Activated CD8-positive, alpha-beta T cell treated with anti-CD3 and anti-CD28 coated beads for 36 hours (primary cell): ENCODE data around the gene LRRC56. TPM values are rescaled to one million over a fixed set of nuclear protein-coding genes. Genes with fewer than 3 reads are reported as not detected.

Experiments
- ATAC-seq: fragments of 200-7000 bp; cut with Tn5 transposase; one replicate; pipeline ENCODE4 v1.10.0; 2021; ENCODE audit warnings: mild to moderate bottlenecking, moderate library complexity
- CTCF ChIA-PET: fragments of 350-600 bp; sonication (Branson Sonifier 250); formaldehyde crosslinking; loops from one replicate; lab custom pipeline; 2021; ENCODE audit warnings: antibody characterized with exemption; lab: Charles Lee
- POLR2A ChIA-PET: fragments of 350-600 bp; sonication (Branson Sonifier 250); formaldehyde crosslinking; loops from one replicate; lab custom pipeline; 2021; ENCODE audit warnings: antibody characterized with exemption; lab: Charles Lee
- DNase-seq: peaks from one replicate; pipeline ENCODE4 v3.0.0-alpha.2; 2020
- H3K27ac Mint-ChIP-seq: one replicate; pipeline ENCODE4 v1.8.0; 2021; ENCODE audit warnings: mild to moderate bottlenecking, mixed read lengths
- H3K27me3 Mint-ChIP-seq: one replicate; pipeline ENCODE4 v1.8.0; 2021; ENCODE audit warnings: mixed read lengths
- H3K36me3 Mint-ChIP-seq: one replicate; pipeline ENCODE4 v1.8.0; 2021; ENCODE audit warnings: low read depth, mixed read lengths
- H3K4me1 Mint-ChIP-seq: one replicate; pipeline ENCODE4 v1.8.0; 2021; ENCODE audit warnings: low read depth, mixed read lengths
- H3K4me3 Mint-ChIP-seq: one replicate; pipeline ENCODE4 v1.8.0; 2021; ENCODE audit warnings: mild to moderate bottlenecking, moderate library complexity, mixed read lengths
- H3K9me3 Mint-ChIP-seq: one replicate; pipeline ENCODE4 v1.8.0; 2021; ENCODE audit warnings: mixed read lengths
- intact Hi-C: fragments of 100-400 bp; cut with micrococcal nuclease; formaldehyde crosslinking; loops from one replicate; pipeline ENCODE4 v1.10.0; 2022
- total RNA-seq, 2 experiments: library from RNA; stranded (reverse); gene quantifications; one replicate each; pipeline ENCODE4 v1.2.3, GENCODE V29; 2021
- TF ChIP-seq, protein P1 (sequence below): fragments of 200-600 bp; IDR thresholded peaks from one replicate; pipeline ENCODE4 v1.8.0; 2022; ENCODE audit warnings: antibody characterized with exemption, mild to moderate bottlenecking

LRRC56 gene
- total RNA-seq, 2 experiments from 2014 or later, result 0.67 to 0.99 TPM

DNA sequence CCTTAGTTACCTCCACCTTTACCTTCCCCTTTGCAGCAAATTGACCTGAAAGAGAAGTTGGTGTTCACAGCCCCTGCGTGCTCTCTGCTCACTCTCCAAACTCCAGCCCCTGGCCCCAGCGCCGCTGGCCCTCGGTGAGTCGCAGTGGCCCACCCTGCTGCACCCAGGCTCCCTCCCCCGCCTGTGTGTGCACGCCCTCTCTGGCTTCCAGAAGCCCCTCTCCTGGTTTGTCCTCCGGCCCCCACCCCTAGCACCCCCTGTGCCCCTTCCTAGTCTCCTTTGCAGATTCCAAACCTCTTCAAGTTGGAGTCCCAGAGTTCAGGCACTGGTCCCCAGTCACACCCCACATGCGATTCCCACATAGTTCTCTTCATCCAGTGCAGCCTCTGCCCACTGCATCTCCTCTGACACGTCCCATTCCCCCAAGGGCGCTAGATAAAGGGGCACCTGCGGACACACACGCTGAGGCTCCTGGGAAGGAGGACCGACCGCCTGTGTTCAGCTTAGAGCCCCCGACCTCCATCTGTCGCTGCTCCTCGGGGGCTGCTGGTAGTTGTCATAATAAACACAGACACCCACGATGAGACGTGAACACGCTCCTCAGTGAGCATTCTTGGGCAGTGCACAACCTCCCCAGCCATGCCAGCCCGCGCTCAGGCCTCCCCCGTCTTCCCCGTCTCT lies 37.4 kb downstream of the LRRC56 start:
- Mint-ChIP-seq H3K9me3 (no peaks in the 10 kb centered on the region), H3K4me3 (peak overlapping the region; percentile 87), H3K27me3 (peaks cover 11% of the 10 kb centered on the region), H3K27ac (peak overlapping the region; percentile 3), H3K4me1 (peaks cover 36% of the 10 kb centered on the region), H3K36me3 (peaks cover 19% of the 10 kb centered on the region)
- intact Hi-C loops, result no loop called here
- no peak for DNase-seq
- ATAC-seq, result no peak
- TF ChIP-seq, protein P1, sequence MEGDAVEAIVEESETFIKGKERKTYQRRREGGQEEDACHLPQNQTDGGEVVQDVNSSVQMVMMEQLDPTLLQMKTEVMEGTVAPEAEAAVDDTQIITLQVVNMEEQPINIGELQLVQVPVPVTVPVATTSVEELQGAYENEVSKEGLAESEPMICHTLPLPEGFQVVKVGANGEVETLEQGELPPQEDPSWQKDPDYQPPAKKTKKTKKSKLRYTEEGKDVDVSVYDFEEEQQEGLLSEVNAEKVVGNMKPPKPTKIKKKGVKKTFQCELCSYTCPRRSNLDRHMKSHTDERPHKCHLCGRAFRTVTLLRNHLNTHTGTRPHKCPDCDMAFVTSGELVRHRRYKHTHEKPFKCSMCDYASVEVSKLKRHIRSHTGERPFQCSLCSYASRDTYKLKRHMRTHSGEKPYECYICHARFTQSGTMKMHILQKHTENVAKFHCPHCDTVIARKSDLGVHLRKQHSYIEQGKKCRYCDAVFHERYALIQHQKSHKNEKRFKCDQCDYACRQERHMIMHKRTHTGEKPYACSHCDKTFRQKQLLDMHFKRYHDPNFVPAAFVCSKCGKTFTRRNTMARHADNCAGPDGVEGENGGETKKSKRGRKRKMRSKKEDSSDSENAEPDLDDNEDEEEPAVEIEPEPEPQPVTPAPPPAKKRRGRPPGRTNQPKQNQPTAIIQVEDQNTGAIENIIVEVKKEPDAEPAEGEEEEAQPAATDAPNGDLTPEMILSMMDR, result no peak
- CTCF ChIA-PET, result no interaction called here
- POLR2A ChIA-PET, result interaction anchor here (1.1 to 2.1 kb wide), 7 partner anchors 11 to 39 kb away, joined by 3 to 8 read pairs (median 5); no protein-coding TSS in a partner anchor

DNA sequence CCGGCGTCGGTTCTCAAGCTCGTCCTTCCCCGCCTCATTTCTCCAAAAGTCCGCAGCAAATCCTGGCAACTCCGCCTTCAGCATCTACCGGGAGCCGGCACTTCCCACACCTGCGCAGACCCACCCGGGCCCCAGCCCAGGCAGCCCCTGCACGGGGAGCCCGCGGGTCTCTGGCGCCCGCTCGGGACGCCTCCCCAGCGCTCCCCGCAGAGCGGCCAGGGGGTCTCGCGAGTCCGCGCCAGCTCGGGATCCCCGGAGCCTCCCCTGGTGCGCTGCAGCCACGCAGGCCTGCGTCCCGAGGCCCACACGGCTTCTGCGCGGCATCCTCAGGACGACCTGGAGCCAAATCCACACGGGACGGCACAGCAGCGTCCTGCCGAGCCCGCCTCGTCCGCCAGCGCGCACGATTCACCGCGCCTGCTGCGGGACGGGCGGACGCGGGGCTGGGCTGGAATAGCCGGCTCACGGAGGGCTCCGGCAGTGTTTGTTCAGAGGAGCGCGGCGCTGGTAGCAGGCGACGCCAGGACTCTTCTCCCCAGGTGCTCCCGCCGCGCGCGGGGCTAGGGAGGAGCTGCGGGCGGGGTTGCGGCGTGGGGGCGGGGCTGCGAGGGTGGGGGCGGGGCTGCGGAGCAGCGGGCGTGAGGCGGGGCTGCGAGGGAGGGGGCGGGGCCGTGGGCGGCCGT lies 38.1 kb downstream of the LRRC56 start:
- CTCF ChIA-PET, result interaction anchor here (1.0 kb wide), 1 partner anchor 151 kb away, joined by 3 read pairs; no protein-coding TSS in a partner anchor
- DNase-seq, result no peak
- H3K4me3 Mint-ChIP-seq, result peak overlapping the region; percentile 87
- POLR2A ChIA-PET, result interaction anchor here (0.6 to 2.1 kb wide), 16 partner anchors 9 to 258 kb away, joined by 3 to 8 read pairs (median 4); partner anchors contain the start of genes IRF7 and TMEM80
- TF ChIP-seq, protein P1, result no peak
- intact Hi-C loops, result no loop called here
- no peaks in the 10 kb centered on the region for H3K9me3 Mint-ChIP-seq
- H3K27ac Mint-ChIP-seq, result peak overlapping the region; percentile 3
- peaks cover 11% of the 10 kb centered on the region for H3K27me3 Mint-ChIP-seq
- H3K4me1 Mint-ChIP-seq, result peaks cover 40% of the 10 kb centered on the region
- peaks cover 19% of the 10 kb centered on the region for H3K36me3 Mint-ChIP-seq
- peak; percentile 1 for ATAC-seq

DNA sequence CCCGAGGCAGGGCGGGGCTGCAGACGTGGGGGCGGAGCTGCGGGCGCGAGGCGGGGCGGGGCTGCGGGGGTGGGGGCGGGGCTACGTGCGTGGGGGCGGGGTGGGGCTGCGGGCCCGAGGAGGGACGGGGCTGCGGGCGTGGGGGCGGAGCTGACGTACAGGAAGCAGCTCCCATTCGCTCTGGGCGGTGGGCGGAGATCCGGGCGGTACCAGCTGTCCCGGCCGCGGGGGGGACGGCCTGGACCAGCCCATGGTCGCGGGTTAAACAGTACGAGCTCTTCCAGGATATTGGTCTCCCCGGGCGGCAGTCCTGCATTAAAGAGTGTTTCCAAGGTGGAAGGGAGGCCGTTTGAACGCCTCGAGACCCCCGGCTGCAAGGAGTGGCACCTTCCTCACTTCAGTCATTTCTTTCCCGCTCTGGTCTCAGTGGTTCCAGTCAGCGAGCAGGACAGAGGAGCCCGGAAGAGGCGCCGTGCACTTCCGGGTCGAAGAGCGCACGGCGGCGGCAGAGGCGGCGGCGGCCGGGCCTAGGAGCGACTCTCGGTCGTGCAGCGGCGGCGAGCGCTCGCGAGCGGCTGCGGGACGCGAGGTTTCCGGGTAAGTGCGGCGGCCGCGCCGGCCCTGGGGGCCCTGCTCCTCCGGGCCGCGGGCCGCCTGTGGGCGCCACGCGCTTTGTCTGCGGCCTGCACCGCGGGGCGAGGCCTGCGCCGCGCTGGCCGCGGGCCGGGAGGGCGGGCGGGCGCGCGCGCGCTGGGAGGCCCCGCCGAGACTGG lies 38.9 kb downstream of the LRRC56 start, which contains the start of gene PHRF1:
Gene PHRF1, plus strand, starts transcription at position 475 of the 773 bp plus-strand sequence. CDS start 5,043 bp downstream, outside the sequence.
- no peaks in the 10 kb centered on the region for H3K9me3 Mint-ChIP-seq
- ATAC-seq (peak; percentile 90), DNase-seq (peak; percentile 97)
- ChIA-PET POLR2A (interaction anchor here (0.6 to 2.1 kb wide), 19 partner anchors 9 to 309 kb away, joined by 3 to 8 read pairs (median 4); partner anchors contain the start of genes IRF7, TALDO1 and TMEM80), CTCF (interaction anchor here (1.0 kb wide), 1 partner anchor 150 kb away, joined by 3 read pairs; no protein-coding TSS in a partner anchor)
- intact Hi-C loops, result no loop called here
- peaks cover 11% of the 10 kb centered on the region for H3K27me3 Mint-ChIP-seq
- peak within 1 kb of the TSS; percentile 87 for H3K4me3 Mint-ChIP-seq
- peaks cover 21% of the 10 kb centered on the region for H3K36me3 Mint-ChIP-seq
- peaks cover 42% of the 10 kb centered on the region for H3K4me1 Mint-ChIP-seq
- peak within 1 kb of the TSS; percentile 99 for H3K27ac Mint-ChIP-seq
- TF ChIP-seq, protein P1, result no peak

DNA sequence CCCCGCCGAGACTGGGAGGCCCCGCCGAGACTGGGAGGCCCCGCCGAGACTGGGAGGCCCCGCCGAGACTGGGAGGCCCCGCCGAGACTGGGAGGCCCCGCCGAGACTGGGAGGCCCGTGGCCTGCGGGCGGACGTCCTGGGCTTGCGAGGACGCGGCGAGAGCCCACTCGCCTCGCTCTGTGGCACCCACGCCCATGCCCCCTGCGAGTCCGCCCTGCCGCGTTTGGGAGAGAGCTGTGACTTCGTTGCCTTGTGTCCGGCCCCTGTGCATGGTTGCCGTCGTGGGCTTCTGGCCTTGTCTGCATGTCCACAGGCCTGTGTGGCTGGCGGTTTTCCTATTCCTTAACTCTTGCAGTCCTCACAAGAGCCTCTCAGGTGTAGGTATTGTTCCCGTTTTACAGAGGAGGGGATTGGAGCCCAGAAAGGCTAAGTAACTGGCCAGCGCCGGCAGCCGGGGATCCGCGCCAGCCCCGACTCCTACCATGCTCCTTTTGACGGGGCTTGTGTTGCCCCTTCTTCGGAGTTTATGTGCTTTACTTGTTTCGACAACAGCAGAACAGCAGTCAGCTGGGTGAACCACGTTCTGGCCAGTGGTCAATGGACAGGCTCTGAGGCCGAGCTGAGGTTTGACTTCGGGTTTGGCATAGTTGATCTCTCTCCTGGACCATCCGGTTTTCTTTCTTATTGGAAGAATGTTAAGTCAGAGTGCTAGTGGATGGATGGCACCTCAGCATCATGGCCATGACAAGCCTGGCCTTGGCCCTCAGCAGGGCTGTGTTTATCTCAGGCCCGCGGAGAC lies 39.7 kb downstream of the LRRC56 start:
- POLR2A ChIA-PET, result interaction anchor here (1.0 to 2.0 kb wide), 11 partner anchors 8 to 310 kb away, joined by 3 to 7 read pairs (median 4); partner anchors contain the start of genes TALDO1 and TMEM80
- Mint-ChIP-seq H3K27me3 (peaks cover 11% of the 10 kb centered on the region), H3K36me3 (peaks cover 28% of the 10 kb centered on the region), H3K9me3 (no peaks in the 10 kb centered on the region), H3K4me3 (peak overlapping the region; percentile 79), H3K4me1 (peaks cover 47% of the 10 kb centered on the region), H3K27ac (peak overlapping the region; percentile 87)
- intact Hi-C loops, result no loop called here
- no peak for ATAC-seq
- TF ChIP-seq, protein P1, result no peak
- CTCF ChIA-PET, result no interaction called here
- DNase-seq, result no peak
